Stimulated activated naive CD4-positive, alpha-beta T cell (primary cell): ENCODE results near the gene AP3B1.
"Not testable (repeated sequence)": the region's sequence is repeated elsewhere in the genome, so short reads cannot be mapped to it uniquely, and the experiment has no call there.

Source experiments
- DNase-seq, 6 experiments: peaks; one replicate each; lab custom pipeline; 2025; lab: John Stamatoyannopoulos, UW

The AP3B1 gene

DNA sequence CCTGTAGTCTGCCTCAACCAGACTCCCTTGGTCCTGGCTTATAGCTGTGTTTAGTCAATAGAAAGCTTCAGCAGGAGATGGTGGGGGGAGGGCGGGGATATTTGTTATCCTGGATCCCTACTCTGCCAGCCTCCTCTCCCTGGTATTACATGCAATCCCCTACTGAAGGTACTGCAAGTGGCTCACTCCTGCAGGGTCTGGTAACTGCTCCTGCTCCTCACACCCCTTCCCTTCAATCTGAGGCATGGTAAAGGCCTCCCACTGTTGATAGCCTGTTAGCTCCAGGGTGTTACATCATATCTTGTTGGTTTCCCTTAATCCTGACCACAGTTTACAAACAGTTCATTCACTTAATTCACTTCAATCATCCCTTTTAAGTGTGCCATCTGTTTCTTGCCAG, 137.5 kb downstream of the AP3B1 start:
- DNase-seq, result no peak

DNA sequence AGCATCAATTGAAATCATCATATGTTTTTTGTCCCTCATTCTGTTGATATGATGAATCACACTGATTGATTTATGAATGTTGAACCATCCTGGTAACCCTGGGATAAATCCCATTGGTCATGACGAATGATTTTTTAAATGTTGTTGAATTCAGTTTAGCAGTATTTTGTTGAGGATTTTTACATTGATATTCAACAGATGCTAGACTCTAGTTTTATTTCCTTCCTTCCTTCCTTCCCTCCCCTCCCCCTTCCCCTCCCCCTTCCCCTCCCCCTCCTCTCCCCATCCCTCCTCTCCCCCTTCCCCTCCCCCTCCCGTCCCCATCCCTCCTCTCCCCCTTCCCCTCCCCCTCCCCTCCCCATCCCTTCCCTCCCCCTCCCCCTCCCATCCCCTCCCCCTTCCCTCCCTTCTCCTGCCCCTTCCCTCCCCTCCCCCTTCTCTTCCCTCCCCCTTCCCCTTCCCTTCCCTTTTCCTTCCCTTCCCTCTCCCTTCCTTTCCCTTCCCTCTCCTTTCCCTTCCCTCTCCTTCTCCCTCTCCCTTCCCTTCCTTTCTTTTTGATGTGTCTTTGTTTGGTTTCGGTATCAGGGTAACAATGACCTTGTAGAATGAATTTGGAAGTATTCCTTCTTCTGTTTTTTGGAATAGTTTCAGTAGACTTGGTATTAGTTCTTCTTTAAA, 142.8 kb downstream of the AP3B1 start:
- no peak for DNase-seq

DNA sequence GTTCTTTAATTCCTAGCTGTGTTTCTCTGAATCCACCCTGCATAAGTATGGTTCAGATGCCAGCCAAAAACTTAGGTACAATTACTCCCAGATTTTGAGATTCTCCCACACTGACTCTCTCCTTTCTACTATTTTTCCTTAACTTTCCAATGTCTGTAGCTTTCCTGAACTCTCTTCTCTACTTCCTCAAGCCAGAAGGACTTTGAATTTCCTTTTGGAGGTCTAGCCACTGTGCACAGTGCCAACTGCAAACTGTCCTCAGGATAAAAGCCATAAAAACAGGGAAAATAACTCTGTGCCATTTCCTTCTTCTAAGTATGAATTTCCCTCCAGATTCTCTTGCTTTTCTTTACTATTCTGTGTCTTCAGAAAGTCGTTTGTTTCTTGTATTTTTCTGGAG, 157.2 kb downstream of the AP3B1 start:
- no peak for DNase-seq

DNA sequence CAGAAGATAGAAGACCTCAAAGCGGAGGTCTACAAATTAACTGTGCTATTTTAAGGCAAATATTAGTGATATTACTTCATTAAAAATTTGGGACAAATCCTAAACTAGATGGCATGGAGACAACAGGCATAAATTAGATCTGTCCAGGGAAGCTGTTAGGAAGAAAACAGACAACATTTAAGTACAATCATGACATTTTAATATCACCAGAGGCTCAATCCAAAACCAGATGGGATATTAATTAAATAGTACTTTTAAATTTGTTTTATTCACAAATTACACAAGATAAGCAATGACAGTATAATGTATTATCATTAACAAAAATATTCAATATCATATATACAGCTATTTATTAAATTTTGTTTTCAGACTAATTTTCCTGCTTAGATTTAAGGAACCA, 161.1 kb downstream of the AP3B1 start:
- DNase-seq, result no peak

DNA sequence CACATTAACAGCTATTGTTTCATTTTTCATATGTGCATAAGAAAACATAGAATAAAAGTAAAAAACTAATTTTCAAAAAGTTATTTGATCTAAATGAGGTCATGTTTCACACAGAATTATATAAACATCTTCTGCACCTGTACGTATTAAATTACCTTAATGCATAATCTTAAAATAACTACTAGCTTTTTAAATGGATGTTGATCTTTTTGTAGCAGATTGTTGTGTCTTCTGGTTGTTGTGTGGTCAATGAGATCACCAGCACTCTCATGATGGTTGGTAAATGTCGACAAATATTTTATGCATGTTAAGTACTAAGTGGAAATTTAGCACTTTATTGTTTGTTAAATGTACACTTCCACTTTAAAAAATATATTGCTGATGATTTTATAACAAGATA, 162.0 kb downstream of the AP3B1 start:
- DNase-seq, result no peak

DNA sequence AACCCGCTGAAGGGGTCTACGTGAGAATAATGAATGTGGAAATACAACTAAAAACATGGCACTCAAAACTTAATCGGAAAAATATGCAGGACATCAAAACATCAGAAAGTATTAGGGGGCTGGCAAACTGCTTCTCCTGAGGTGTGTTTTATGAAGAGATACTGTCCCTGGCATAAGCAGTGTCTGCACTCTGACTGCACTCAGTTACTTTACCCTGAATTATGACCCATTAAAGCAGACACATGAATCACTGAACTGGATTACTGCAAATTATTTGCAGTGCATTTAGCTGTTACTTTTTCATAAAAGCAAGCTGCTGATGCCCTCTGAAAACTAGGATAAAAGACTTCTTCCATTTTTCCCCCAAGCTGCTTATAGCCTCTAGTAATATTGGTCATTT, 164.9 kb downstream of the AP3B1 start:
- no peak for DNase-seq

DNA sequence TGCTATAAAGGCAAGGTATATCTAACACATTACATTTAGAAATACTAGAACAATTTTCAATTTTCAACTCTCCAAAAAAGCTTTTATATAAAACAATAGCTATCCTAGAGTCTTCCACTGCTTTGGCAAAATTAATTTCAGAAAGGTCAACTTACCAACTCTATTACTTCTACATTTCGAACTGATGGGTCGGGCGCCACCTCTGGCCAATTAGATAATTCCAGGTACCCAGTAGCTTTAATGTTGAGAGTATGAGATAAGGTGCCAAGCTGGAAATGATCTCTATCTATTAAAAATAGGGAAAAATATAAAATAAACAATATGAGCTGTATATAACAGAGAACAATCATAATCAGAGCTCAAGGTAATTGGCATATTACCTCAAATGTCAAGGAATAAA, 166.6 kb downstream of the AP3B1 start:
- DNase-seq, result no peak

DNA sequence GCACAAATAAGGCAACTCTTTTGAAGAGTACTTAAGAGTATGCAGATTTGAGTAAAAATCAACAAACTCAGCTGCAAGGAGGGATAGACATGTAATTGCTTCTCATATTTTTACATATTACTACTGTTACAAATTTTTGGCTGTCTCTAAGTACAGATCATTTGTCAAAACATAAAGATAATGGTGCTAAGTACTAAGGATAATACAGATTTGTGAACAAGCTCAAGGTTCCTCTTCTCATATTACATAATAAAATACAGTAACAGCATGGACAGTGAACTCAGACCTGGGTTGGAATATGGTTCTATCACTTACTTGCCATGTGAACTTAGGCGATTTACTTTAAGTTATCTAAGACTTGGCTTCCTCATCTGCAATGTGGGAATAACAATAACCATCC, 168.0 kb downstream of the AP3B1 start:
- no peak for DNase-seq

DNA sequence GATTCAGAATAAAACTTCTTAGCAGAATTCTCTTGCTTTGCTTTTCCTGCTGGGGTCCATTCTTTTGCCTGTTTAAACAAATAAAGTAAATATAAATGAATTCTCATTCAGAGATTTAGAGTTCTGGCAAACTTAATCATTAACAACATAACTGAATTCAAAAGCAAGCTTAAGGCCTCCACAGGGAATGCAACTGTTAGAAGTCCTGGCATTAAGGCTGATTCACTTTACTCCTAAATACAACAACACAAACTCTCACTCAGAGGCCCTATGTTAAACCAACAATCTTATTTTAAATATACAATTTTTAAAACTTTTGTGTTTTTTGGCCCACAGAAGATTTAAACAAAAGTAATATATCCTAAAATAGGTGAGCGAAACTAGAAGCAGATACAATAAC, 178.3 kb downstream of the AP3B1 start:
- DNase-seq, result no peak

DNA sequence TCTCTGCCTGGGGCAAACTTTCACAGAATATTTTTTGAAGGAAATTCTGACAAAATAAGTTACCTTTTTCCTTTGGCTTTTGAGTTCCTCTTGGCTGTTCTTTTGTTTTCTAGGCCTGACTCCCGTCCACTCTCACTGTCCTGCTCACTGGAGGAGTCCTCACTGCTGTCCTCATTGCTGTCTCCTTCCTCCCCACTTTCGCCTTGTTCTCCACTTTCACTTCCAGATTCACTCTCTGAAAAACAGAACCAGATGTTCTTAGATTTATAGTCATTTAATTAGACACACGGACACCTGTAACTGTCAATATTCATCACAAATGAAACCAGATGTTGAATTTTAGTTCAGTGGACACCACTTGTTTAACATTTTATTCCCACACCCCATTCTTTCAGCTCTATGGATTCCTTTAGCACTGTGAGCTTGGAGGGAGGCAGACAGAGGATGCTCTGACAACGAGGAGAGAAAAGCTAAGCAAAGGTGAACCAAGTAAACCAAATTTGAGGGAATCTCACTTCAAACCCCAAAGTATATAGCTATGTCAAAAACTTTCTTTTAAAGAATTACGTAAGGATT, 180.7 kb downstream of the AP3B1 start:
- DNase-seq, result no peak

DNA sequence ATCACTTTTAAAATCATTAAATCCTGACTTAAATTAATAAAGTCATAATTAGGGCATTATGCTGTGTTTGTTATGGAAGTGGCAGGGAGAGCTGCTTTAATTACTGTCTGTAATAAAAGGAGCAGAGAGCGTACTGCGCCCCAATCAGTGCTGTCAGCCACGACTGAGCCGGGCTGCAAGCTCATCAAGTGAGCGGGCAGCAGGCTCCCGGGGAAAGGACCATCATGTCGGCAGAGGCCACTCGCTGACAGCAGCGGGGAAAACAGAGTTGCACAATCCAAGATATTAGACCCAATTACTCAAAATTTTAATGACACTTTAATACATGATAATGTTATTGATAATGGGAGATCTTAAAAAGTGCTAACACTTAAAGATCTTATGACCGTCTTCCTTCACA, 181.6 kb downstream of the AP3B1 start:
- no peak for DNase-seq

DNA sequence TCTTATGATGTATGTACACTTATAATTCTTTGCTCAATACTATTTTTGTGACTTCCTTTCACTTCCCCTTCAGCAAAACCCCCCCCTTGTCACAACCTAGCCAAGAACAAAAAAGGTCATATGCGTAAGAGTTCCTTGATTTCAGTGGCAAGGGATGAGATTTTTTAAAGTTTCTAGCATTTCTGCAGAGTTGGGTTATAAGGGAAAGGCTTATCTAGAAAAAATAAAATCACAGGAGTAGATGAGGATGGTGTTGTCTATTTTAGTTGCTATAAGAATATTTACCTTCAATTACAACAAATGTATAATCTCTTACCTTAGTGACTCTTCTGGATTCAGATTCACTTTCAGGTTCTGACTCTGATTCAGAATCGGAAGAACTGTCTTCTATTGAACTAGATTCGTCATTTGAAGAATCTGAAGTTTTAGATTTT, 184.6 kb downstream of the AP3B1 start:
- DNase-seq, result no peak

DNA sequence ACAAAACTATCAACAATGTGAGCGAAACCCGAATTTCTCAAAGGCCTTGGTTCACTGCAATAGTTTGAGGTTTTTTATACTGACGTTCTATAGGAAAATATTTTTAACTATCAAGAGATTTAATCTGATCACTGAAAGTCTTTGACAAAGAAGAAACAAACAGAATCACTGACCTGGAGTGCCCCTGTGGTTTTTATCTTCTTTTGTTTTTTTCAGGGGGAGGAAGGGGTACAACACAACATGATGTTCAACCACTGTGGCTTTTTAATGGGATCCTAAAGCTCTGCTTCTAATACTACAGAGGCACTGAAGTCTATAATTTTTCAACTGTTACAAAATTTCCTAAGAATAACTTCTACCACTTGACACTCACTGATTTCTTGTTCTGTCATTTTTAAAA, 185.9 kb downstream of the AP3B1 start:
- DNase-seq, result no peak

DNA sequence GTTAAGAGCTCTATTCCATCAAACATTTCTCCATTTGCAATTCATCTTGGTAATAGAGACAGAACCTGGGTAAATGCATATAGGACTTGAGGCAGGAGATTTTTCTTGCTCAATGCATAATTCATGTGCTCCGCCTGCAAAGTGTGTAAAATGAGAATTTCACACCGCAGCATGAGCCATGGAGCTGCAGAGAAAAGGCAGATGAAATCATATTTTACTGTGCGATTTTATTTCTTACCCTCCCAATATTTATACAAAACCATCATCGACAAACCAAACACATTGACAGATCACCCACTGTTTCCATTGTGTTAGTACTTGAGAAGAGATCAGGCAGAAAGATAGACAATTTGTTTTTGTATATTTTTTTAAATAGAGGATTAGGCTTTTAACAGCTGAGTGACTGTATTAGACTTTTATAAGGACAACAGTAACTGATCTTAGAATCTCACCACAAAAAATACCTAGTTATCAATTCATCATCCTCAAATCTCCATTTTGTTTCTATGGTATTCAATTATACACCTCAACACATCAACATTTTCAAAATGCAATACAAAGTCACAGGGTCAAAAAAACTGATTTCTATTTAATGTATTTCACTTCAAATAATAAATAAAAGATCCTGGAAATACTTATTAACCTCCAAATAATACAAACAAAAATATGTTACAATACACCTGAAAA, 191.1 kb downstream of the AP3B1 start:
- DNase-seq, result no peak

DNA sequence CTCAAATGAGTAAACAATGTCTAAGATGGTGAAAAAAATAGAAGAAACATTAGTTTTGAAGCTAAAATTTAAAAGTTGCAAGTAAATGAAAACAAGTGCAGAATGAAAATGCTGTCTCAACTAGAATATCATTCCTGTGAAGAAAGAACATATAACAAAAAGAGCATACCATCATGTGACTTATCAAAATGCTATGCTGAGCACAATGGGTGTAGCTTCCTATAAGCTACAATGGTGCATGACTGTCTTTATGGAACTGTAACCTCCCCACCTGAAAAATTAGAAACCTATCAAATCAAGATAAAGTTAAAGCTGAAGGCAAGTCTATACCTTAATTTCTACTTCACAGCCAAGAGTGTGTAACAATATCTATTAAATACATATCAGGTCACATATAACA, 192.0 kb downstream of the AP3B1 start:
- DNase-seq, result no peak

DNA sequence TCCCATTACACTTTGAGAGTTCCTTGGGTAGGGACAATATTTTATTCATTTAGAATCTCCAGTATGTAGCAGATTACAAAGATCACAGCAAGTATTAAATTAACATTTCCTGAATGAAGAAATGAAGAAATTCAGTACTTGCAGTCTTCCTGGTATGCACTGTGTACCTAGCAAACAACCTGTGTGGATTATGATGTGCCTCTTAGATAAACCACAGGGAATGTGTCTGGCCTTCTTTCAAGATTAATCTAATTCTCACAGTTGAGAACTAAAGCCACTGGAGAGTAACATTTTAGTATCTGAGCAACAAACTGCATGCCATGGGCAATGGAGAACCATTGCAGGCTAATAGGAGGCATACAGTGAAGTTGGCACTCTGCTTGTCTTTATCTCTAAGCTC, 199.4 kb downstream of the AP3B1 start:
- DNase-seq, result no peak

DNA sequence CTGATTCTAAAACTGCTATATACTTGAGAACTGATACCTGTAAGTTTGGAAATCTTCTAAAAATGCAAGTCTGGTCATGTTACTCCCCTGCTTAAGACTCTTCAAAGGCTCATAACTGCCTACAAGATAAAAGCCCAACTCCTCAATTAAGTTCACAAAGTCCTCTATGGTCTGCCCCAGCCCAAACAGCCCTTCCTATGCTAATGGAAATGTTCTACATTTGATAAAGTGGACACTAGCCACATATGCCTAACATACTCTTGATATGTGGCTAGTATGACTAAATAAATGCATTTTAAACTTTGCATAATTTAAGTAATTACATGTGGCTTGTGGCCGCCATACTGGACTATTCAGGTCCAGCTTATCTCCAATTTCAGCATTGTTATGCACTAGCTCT, 204.5 kb downstream of the AP3B1 start:
- no peak for DNase-seq

DNA sequence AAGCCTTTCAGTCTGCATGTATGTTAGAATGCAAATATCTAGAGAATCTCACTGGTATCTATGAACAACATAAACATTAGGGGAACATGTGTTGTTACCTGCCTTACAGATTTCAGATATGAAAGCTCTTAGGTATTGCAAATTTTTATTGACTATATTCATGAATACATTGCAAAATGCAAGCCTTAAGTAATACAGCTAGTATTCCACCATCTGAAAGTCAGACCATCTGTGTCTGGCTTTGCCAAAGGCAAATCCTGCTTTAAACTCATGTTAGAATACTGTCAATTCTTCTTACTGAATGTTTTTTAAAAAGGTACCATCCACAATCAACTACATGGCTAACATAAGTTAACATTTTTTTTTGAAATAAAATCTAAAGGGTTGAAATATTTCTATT, 215.6 kb downstream of the AP3B1 start:
- no peak for DNase-seq

DNA sequence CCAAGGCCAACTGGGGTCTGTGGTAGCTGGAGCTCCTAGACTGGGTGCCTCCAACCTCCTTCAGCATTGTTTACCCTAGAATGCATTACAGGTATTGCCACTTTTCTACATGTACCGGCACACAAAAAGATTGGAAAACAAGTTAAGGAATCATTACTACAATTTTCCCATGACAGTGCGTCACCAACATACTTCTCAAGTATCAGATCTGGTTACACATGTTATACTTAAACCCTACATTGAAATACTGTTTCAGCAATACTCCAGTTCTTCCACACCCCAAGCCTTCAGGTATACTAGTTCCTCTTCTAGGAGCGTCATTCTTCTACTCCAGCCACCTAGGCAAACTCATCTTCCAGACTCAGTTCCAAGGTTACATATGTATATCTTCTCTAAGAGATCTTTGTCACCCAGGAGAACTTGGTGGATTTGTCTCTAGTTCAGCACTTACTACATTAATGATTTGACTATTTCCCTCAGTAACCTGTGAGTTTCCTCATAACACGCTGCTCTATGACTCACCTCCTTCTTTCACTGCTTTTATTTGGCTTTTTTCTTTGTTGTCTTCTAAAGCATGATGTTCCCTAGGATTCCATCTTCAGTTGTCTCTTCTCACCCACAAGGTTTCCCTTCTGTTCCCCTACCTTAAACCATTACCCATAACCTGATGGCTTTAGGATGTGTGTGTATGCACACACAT, 217.0 kb downstream of the AP3B1 start:
- DNase-seq, result no peak

DNA sequence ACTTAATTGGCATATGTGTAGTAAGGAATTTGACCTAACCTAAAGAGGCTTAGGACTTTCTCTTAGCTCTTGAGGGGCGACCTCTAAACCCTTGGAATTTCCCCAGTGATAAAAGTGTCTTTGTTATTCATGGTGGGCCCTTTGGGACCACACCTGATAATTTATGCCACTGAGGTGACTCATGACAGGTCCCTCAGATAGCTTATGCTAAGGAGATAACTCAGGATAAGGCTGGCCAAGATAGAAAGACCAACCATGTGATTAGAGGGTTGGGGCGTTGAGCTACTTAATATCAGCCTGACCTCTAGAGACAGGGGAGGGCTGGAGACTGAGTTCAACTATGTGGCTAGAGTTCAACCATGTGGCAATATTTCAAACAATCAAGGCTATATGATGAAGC, 218.1 kb downstream of the AP3B1 start:
- no peak for DNase-seq

DNA sequence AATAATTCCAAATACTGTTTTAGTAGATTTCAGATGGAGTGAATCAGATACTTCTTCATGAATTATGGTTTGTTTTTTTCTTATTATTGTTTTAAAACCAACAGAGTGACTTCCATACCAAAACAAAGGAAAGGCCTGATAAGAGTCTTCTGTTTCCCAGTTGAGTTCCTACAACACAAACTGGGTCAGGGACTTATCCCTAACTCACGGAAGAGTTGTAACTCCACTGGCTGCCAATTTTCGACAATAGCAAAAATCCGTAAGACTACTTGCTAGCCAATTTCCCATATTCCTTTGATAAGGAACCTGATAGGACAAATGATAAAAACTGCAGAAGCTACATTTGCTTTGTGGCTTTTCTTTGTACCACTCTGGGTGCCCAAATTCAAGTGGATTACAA, 219.2 kb downstream of the AP3B1 start:
- no peak for DNase-seq

DNA sequence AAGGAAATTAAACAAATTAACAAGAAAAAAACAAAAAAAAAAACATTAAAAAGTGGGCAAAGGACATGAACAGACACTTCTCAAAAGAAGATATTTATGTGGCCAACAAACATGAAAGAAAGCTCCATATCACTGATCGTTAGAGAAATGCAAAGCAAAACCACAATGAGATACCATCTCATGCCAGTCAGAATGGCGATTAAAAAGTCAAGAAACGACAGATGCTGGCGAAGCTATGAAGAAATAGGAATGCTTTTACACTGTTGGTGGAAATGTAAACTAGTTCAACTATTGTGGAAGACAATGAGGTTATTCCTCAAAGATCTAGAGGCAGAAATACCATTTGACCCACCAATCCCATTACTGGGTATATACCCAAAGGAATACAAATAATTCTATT, 223.8 kb downstream of the AP3B1 start:
- DNase-seq, result not testable (repeated sequence)

DNA sequence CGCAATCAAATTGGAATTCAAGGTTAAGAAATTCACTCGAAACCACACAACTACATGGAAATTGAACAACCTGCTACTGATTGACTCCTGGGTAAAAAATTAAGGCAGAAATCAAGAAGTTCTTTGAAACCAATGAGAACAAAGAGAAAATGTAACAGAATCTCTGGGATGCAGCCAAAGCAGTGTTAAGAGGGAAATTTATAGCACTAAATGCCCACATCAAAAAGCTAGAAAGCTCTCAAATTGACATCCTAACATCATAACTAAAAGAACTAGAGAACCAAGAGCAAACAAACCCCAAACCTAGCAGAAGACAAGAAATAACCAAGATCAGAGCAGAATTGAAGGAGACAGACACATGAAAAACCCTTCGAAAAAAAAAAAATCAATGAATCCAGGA, 226.9 kb downstream of the AP3B1 start:
- DNase-seq, result not testable (repeated sequence)
